PC-9 (cell line): ENCODE measurements around the gene TNK2.

ENCODE experiments used
- EZH2 ChIP-seq: fragments of 200-600 bp; sonication (generic); IDR thresholded peaks from 2 replicates; pipeline ENCODE4 v1.8.0; 2017; ENCODE audit warnings: antibody characterized with exemption, low read depth
- TF ChIP-seq, protein P1 (sequence below): fragments of 200-600 bp; sonication (generic); conservative IDR thresholded peaks from 2 replicates; pipeline ENCODE4 v1.6.1; 2017; ENCODE audit warnings: mixed run types, antibody characterized with exemption, mild to moderate bottlenecking, moderate library complexity

DNA sequence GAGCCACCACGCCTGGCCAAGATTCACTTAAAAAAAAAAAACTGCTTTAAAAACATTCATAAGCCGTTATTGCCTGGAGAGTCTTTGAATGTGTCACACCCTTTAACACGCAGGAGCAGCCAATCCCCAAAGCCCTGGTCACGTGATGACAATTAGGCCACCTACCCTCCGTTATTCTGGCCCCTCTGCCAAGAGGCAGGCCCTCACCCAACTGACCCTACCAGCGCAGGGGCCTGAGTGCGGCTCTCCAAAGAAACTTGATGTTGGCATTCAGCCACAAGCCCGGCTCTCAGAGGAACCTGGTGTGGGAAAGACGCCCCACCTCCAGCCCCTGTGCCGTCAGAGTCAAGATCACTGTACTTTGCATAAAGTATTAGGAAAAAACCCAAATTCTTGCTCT, 85.1 kb downstream of the TNK2 start:
- no peak for TF ChIP-seq EZH2
- TF ChIP-seq, protein P1, sequence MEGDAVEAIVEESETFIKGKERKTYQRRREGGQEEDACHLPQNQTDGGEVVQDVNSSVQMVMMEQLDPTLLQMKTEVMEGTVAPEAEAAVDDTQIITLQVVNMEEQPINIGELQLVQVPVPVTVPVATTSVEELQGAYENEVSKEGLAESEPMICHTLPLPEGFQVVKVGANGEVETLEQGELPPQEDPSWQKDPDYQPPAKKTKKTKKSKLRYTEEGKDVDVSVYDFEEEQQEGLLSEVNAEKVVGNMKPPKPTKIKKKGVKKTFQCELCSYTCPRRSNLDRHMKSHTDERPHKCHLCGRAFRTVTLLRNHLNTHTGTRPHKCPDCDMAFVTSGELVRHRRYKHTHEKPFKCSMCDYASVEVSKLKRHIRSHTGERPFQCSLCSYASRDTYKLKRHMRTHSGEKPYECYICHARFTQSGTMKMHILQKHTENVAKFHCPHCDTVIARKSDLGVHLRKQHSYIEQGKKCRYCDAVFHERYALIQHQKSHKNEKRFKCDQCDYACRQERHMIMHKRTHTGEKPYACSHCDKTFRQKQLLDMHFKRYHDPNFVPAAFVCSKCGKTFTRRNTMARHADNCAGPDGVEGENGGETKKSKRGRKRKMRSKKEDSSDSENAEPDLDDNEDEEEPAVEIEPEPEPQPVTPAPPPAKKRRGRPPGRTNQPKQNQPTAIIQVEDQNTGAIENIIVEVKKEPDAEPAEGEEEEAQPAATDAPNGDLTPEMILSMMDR: no peak
